SW 1271 (cell line): ENCODE measurements around the gene MSX1.

ENCODE experiments used
- DNase-seq, 2 experiments: peaks; one replicate each; lab custom pipeline; 2025; lab: John Stamatoyannopoulos, UW

Gene MSX1

DNA sequence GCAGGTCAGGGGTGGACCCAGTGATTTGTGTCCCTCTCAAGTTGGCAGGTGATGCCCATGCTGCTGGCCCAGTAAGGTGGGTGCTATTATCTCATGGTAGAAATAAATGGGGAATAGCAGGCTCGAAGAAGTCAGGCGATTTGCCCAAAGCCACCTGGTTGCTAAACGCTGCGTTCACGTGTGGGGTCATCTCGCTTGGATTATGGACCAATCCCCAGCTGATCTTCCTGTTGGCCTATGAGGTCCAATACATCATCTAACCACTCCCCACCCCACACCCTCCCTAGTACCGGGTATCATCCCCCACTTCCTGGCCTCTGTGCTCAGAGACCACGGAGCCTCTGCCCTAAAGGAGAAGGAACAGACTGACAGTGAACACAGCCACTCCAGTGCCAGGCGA lies 18.3 kb upstream of the MSX1 start:
- DNase-seq: no peak

DNA sequence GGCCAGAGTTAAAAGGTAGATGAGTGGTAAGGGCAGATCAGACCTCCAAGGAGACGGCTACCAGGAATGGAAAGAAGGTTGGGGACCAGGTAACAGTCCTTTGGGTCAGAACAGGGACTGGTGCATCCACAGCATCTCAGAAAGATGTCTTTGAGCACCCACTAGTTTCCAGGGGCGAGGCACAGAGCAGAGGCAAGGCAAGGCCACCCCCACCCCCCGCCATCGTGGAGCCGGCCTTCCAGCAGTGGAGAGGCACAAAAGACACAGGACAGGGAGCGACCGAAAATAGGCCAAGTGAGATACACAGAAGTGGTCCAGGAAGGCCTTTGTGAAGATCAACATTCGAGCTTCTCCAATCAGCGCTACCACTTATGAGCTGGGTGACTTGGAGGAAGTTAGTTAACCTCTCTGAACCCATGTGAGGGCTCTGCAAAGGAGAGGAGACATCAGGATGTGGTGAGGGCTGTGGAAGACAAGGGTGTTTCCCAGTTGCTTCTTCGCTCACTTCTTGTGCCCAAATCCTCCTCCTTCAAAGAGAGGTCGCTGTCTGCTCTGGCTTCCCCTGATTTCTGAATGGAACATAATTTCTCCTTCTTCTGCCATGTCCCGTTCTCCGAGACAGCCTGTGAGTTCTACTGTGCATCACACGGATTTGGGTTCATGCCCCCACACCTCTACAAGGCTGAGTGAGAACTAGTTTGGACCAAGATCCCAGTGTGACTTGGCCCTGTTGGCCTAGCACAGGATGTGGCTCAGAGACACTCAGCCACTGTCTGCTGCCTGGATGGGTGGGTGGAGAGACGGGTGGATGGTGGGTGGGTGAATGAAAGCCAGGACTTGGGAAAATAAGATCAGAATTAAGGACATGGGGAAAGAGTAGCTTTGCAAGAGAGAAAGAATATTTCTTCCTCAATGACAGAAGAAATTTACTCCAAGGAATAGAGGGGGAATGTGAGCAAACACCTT lies 16.7 kb upstream of the MSX1 start:
- no peak for DNase-seq

DNA sequence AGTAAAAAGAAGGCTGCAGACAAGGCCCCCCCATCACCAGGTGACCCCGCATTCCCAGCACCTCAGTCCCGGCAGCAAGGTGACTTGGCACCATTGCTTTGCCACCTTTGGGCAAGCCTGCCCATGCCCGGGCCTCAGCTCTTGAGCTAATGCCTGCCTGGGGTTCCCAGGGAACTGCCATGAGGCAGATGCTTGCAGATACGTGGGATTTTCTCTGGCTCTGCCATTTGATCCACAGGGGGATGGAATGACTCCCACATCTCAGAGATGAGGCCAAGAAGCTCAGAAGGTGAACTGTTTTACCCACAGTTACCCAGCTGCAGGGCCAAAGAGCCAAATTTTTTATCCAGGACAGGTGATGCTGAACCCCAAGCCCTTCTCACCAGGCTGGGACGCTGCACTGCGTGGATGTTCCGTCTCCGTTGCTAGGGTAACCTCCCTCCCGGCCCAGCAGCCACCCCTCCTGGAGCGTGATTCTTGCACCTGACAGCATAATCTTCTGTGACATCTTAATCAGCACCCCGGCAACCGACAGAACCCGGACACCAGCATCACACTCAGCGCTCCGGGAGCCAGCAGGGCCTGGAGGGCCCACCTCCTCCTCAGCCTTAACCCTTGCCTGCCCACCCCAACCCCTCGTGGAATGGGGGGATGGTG lies 15.7 kb upstream of the MSX1 start:
- DNase-seq: no peak

DNA sequence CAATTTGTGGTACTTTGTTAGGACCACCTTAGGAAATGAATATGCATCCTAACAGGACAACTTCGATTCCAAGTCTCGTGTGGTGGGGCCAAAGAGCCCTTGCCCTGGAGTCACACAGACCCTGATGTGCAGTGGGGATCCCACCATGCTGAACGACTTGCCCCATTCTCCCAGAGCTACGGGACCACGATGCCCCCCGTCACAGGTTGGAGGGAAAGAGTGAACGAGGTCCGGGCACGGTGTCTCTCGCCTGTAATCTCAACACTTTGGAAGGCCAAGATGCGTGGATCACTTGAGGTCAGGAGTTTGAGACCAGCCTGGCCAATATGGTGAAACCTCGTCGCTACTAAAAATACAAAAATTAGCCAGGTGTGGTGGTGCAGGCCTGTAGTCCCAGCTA lies 14.4 kb upstream of the MSX1 start:
- no peak for DNase-seq

DNA sequence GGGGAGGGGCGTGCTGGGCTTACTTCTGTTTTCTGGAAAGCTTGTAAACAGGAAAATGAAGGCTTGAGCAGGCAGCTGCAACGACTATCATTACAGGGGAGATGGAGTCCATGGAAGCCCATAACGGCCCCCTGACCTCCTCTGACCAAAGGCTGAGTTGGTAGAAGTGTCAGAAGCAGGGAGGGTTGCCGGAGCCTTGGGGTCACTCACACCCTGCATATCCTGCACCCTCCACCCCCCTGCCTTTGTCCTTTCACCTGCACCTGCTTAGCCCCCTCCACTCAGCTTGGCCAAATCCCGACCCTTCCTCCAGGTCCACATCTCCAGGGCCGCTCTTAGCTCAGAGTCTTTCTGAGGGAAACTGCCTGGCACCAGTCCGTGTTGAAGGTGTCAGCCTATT lies 12.5 kb upstream of the MSX1 start:
- DNase-seq: no peak

DNA sequence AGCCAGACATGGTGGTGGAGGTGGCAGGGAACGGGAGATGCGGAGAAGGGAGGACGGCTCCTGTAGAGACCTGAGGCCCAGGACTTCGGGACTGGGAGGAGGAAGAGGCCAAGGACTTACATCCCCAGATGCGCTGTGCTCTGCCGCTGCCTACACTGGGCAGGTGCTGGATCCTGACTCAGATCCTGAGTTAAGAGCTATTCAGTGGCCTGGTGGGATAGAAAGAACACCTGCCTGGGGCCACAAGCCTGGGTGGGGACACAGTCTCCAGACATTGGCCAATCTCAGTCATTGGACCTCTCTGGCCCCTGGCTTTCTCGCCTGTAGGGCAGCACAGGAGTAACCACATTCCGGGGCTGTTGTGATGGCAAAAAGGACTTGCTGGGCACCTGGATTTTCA lies 10.9 kb upstream of the MSX1 start:
- no peak for DNase-seq

DNA sequence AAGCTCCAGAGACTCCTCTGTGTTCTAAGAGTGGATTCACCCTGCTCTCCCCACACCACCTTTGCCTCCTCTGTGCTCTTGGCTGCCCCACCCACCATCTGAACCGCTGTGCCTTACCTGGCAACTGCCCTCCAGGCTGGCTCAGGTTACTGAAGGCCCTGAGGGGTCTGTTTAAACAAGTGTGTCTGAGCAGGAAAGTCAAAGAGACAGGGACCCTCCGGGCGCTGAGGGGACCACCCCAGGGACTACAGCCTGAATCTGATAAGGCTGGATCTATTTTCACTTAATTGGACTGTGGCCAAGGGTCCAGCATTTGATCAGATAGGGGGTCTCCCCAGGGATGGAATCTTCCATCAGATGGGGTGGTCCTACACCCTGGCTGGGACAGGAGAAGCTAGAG lies 10.4 kb upstream of the MSX1 start:
- no peak for DNase-seq

DNA sequence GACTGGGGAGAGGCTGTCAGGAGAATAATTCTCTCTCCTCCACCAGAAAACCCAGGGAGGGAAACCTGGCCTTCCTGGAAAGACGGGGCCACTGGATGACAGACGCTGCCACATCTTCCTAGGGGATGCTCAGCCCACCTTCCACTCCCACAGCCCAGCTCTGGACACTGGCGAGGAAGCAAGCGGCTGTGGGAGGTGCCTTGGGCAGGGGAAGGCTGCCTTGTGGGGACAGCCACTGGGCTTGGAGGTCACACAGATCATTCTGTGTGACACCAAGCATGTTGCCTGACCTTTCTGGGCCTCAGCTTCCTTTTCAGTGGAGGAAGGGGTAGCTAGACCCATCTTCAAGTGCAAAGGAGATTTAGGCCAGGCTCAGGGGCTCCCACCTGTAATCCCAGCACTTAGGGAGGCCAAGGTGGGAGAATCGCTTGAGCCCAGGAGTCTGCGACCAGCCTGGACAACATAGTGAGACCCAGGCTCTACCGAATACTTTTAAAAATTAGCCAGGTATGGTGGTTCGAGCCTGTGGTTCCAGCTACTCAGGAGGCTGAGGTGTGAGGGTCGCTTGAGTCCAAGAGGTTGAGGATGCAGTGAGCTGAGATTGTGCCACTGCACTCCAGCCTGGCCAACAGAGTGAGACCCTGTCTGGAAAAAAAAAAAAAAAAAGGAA lies 9.8 kb upstream of the MSX1 start:
- no peak for DNase-seq

DNA sequence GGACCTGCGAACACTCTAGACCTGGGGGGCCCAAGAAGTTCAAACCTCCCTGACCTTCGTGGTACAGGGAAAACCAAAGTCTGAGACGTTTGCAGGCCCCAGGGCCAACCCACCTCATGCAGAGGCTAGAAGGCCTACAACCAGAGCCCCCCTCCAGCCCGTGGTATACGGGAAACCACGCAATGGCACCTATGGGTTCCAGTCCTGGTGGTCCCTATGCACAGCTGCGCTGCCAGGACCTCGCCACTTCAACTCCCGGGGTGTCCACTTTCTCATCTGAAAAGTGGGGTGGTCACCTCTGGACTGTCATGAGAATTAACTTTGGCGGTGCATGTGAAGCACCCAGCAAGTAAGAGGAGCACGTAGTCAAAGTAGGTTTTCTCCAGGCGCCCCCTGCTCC lies 8.4 kb upstream of the MSX1 start:
- no peak for DNase-seq

DNA sequence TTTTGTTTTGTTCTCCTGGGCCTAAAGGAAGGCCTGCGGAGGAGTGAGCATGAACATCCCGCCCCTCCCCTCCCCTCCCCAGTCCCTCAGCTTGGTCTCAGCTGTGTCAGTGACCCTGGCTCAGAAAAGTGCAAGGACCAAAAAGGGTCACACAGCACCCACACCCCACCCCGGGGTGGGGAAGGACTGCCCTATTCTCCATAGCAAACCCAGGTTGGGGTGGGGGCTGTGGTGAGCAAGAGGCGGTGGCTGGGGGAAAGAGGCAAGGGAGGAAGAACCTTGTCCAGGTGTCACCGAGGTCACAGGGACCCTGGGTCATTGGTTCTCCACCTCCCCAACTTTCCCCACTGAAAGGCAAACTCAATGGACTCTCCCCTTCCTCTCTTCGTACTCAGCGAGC lies 7.6 kb upstream of the MSX1 start:
- DNase-seq: no peak

DNA sequence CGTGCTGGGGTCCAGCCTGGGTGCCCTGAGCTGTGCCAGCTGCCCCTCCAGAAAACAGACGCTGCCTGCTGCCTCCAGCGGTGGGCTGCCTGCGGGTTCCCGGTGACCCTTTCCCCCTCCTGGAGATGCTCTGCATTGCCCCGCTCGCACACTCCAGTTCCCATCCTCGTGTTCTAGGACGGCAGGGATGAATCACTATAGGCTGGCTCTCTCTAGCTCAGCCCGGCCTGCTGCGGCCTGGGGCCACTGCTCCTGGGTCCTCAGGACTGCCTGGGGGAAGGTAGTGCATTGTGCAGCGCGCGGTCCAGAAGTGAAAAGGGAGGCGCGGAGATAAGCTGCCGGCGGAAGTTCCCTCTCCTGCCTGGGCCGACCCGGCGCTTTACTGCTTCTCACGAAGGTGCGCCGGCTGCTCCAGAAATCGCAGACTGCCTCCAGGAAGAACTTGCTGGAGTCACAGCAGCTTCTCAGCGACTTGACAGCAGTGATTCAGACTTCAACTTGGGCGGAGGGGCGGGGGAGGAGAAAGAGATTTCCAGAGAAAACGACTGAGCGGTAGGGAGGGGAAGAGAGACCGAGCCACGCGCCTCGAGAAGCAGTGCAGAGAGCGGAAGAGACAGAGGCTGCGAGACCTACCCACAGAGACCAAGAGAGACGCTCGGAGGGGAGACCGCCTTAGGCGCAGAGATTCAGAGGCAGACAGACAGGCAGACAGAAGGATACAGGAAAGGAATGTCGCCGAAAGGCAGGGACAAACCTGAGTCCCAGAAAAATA lies 6.7 kb upstream of the MSX1 start:
- no peak for DNase-seq

DNA sequence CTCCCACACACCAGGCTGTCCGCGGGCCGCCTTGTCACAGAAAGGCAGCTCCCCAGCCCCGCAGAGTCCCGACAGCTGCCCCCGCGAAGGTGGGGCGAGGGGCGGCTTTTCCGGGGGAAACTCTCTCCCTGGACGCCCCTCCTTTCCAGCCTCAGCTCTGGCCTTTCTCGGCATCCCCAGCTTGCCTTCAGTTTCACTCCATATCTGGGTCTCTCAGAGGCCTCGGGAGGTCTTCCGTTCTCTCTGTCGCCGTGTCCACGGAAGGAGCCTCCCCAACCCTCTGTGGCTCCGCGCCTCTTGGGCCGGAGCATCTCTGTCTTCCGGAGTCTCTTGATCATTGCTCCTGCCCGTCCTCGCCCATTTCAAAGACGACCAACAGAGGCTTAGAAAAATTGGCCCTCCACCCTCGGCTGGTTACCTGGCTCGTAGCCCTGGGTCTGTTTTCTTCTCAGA lies 6.1 kb upstream of the MSX1 start:
- no peak for DNase-seq

DNA sequence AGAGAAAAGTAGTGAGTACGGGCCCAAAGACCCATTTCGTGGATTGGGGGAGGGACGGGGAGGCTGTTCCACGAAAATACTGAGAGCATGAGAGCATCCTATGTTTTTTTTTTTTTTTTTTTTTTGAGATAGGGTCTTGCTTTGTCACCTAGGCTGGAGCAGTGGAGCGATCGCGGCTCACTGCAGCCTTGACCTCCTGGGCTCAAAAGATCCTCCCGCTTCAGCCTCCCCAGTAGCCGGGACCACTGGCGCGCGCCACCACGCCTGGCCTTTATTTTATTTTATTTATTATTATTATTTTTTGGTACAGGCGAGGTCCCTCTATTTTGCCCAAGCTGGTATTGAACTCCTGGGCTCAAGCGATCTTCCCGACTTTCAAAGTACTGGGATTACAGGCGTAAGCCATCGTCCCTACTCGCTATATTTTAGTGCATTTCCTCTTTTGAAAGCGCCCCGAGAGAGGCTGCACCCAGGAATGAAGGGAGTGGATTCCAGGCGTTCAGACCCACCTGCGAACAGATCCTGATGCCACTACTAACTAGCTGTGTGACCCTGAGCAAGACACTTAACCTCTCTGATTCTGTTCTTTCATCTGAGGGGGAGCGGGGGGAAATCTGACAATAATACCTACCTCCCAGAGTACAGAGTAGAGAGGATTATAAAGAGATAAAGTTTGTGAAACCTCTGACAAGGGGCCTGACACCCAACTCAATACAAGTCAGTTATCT lies 5.4 kb upstream of the MSX1 start:
- DNase-seq: no peak

DNA sequence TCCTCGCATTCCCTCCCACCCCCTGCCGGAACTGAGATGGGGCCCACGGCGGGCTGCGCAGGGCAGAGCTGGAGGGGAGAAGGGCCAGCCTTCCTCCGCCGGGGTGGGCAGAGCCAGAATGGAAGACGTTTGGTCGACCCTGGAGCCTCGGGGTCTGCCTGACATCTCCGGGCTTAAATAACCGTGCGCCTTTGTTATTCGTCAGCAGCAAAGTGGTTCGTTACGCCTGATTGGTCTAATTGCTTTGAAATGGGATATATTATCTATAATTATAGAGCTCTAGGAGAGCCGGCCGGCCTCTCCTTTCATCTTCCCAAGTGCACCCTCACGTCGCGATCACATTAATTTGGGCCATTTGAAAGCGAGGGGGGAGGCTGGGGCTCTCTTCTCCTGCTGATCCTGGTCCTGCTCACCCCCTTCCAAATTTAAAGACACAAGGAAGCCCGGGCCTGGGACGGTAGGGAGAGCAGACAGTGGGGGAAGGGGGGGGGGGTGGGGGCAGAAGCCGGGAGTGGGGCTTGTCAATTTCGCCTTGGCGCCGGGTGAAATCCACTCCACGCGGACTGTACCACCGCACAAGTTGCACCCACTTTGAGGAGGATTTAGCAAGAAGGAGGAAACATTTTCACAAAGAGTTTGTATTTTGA lies 4.7 kb upstream of the MSX1 start:
- no peak for DNase-seq

DNA sequence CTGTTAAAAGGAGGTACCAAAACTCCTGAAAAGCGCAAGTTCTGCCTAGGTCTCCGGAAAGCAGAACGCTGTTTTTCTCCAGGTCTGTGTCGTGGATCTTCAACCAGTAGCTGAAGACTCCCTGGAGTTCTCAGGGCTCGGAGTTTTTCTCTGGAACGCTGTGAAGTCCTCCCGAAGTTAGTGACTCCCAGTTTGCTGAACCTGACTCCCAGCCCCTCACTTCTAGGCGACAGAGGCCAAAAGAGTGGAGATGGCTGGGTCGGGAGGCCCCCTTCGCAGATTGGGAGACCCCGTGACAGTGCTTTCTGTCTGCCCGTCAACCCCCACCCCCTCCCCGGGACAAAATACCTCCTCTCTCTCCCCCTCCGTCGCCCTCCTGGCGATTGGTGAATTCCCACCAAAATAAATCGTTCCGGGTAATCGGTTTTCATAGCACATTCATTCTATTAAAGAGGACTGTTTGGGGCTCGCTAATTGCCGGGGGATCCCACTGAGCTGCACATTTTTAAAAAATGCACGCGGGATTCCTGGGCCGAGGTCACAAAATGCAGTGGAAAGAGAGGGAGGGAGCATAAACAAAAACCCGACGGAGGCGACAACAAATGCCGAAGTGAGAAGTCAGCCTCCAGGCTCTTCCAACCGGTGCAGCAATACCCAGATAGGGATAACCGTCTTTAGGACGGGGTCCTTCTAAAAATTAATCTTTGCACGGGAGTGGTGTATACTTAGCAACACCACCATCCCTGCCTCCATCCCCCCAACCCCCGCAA lies 4.0 kb upstream of the MSX1 start:
- no peak for DNase-seq

DNA sequence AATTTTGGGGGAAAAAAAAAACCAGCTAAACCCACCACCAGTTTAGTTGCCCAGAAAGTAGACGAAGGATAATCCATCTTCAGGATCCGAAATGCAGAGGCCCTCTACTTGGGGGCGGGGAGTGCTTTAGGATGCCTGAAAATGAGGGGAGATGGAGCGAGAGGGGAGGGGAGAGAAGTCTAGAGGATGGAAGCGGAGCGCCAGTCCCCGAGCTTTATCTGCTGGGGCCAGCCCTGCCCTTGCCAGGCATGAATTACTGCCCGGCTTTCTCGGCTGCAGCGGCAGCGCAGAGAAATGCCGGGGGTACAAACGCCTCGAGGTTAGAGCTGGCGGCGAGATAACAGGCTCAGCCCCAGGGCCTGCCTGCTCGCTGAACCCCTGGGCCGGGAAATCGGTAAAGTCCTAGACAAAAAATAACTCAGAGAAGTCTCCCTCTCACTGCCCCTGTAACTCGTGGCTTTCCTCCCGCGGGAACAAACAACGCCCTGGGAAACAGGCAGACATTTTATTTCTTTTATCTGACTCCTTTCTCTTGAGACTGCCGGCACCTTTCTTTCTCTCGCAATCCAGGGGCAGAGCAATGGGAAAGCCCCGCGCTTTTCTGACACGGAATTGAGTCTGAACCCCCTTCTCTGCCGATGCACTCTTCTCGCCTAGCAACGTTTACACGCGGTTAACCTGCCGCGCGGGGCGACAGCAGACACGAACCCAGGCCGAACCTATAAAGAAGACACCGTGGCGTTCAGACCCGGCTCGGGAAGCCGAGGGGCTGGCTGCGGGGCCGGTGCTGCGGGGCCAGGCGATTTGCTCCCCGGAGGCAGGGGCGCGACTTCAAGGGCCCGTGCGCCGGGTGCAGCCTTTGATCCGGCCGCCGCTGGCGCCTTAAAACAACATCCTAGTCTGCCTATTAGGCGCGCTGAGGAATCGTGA lies 3.1 kb upstream of the MSX1 start:
- DNase-seq: no peak

DNA sequence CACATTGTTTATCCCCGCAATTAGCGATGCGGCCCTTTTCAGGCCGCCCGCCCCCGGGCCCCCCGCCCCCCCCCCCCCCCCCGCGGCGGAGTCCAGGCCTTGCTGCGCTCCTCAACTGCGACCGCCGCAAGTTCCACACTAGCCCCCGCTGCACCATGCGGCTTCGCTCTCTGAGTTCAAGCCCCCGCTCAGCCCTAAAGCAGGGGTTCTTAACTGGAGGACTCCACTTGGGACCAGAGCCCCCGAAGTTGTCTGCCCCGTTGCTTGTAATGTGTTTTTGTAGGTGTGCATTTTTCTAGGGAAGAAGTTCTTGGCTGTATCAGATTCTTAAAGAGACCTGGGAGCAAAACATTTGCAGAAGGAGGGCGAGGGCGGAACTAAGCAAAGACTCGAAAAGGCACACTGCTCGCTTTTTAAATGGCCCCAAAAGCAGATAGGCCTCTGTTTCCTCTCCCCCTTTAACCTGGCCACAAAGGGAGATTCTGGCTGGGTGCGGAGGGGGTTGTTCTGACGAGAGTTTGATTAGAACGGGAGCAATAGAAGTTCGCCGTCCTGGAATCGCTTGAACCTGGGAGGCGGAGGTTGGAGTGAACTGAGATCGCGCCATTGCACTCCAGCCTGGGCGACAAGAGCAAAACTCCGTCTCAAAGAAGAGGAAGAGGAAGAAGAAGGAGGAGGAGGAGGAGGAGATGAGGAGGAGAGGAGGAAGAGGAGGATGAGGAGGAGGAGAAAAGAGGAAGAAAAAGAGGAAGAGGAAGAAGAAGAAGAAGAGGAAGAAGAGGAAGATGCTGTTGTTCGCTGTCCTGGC lies 2.3 kb upstream of the MSX1 start:
- DNase-seq: no peak
